Astrocyte of the spinal cord (primary cell): ENCODE results near the gene PLA2G2D.

Experiments
- DNase-seq: peaks from one replicate; pipeline ENCODE4 v3.0.0; 2011; ENCODE audit warnings: low read depth, low spot score
- H3K4me3 ChIP-seq: 2 replicates; pipeline ENCODE4 v1.5.1; 2011; ENCODE audit warnings: low read depth, mild to moderate bottlenecking, low read length, moderate library complexity
- CTCF ChIP-seq: IDR thresholded peaks from 2 replicates; pipeline ENCODE4 v1.5.1; 2012; ENCODE audit warnings: low read depth, mild to moderate bottlenecking, low read length, inconsistent platforms
- in situ Hi-C: cut with HindIII; loops from 2 replicates; pipeline ENCODE4 v1.10.0; 2017; ENCODE audit warnings: low sequenced_read_pairs

The PLA2G2D gene

GRCh38 chr1:20160034-20160433 lies 40.7 kb upstream of the PLA2G2D start:
- H3K4me3 ChIP-seq: no peak overlapping the region
- peak; percentile 22 for DNase-seq
- in situ Hi-C loops: no loop called here
- no peak for TF ChIP-seq CTCF

GRCh38 chr1:20158358-20159070 lies 39.2 kb upstream of the PLA2G2D start:
- DNase-seq: no peak
- H3K4me3 ChIP-seq: no peak overlapping the region
- TF ChIP-seq CTCF: no peak
- in situ Hi-C loops: no loop called here

- DNase-seq: no peak
- TF ChIP-seq CTCF: no peak
- H3K4me3 ChIP-seq: no peak overlapping the region
- in situ Hi-C loops: no loop called here
These were observed 35.0 kb upstream of the PLA2G2D start for GRCh38 chr1:20154301-20154831.

GRCh38 chr1:20153000-20153418 lies 33.7 kb upstream of the PLA2G2D start:
- in situ Hi-C loops: no loop called here
- H3K4me3 ChIP-seq: no peak overlapping the region
- peak; percentile 42 for DNase-seq
- TF ChIP-seq CTCF: no peak

- no peak for TF ChIP-seq CTCF
- DNase-seq: no peak
- no peak overlapping the region for H3K4me3 ChIP-seq
- in situ Hi-C loops: no loop called here
These were observed 33.2 kb upstream of the PLA2G2D start for GRCh38 chr1:20152599-20152930.

GRCh38 chr1:20151906-20152598 lies 32.7 kb upstream of the PLA2G2D start:
- in situ Hi-C loops: no loop called here
- peak overlapping the region; percentile 30 for H3K4me3 ChIP-seq
- peak; percentile 84 for TF ChIP-seq CTCF
- peak; percentile 59 for DNase-seq
